Thoracic aorta (tissue), 2 donors: ENCODE data around the gene PLA2G2C. TPM values are rescaled to one million over a fixed set of nuclear protein-coding genes. Genes with fewer than 3 reads are reported as not detected.

Experiments
- ATAC-seq: fragments of 150-250 bp; one replicate; pipeline ENCODE4 v1.8.0; 2017; ENCODE audit warnings: low read depth; ENCODE audit not compliant: insufficient number of reproducible peaks, low FRiP score
- DNase-seq: peaks from one replicate; pipeline ENCODE4 v3.0.0-alpha.2; 2020; ENCODE audit warnings: low spot score
- H3K27ac ChIP-seq, 2 donors: fragments of 200-600 bp; sonication (generic); 1 replicate in 1 of 2; 2 replicates in 1 of 2; pipeline ENCODE4 v1.5.1; 2016; ENCODE audit warnings: mild to moderate bottlenecking in 2 of 2, moderate library complexity in 2 of 2
- H3K27me3 ChIP-seq: fragments of 200-600 bp; sonication (generic); replicated peaks from 2 replicates; pipeline ENCODE4 v1.6.0; 2016; ENCODE audit warnings: mild to moderate bottlenecking; ENCODE audit not compliant: insufficient read depth
- H3K36me3 ChIP-seq: fragments of 200-600 bp; sonication (generic); one replicate; pipeline ENCODE4 v1.5.1; 2016
- H3K4me1 ChIP-seq, 2 donors: fragments of 200-600 bp; sonication (generic); 1 replicate in 1 of 2; 2 replicates in 1 of 2; pipeline versions ENCODE4 v1.5.1 to v1.6.0; 2016; ENCODE audit warnings: low read depth in 2 of 2, mild to moderate bottlenecking in 1 of 2; ENCODE audit not compliant: control insufficient read depth in 1 of 2
- H3K4me3 ChIP-seq: fragments of 200-600 bp; sonication (generic); 2 replicates; pipeline ENCODE4 v1.5.1; 2016; ENCODE audit warnings: mild to moderate bottlenecking
- H3K9me3 ChIP-seq: fragments of 200-600 bp; sonication (generic); 2 replicates; pipeline ENCODE4 v1.5.1; 2016
- CTCF ChIP-seq: fragments of 200-600 bp; sonication (generic); IDR thresholded peaks from one replicate; pipeline ENCODE4 v1.5.1; 2019; ENCODE audit warnings: antibody characterized with exemption
- total RNA-seq, 2 donors: library from RNA; depleted of rRNA; stranded (reverse); fragments of >200 nt; gene quantifications; one replicate each; pipeline versions ENCODE4 v1.1.0 to v1.2.3, GENCODE V29; 2016

PLA2G2C gene
- total RNA-seq, 2 donors from 2014 or later, result not detected

- Histone ChIP-seq H3K4me1 (no peaks in the 10 kb centered on the region), H3K27me3 (no peaks in the 10 kb centered on the region), H3K9me3 (no peaks in the 10 kb centered on the region), H3K36me3 (no peaks in the 10 kb centered on the region), H3K27ac (no peak overlapping the region), H3K4me3 (no peak overlapping the region)
- no peak for DNase-seq
- ATAC-seq, result no peak
- TF ChIP-seq CTCF, result no peak
Measured at GRCh38 chr1:20192871-20193411, 6.6 kb upstream of the PLA2G2C start.

GRCh38 chr1:20192364-20192763 lies 6.0 kb upstream of the PLA2G2C start:
- Histone ChIP-seq H3K27ac (no peak overlapping the region), H3K4me3 (no peak overlapping the region), H3K27me3 (no peaks in the 10 kb centered on the region), H3K4me1 (no peaks in the 10 kb centered on the region), H3K36me3 (no peaks in the 10 kb centered on the region), H3K9me3 (no peaks in the 10 kb centered on the region)
- no peak for ATAC-seq
- no peak for DNase-seq
- no peak for TF ChIP-seq CTCF

GRCh38 chr1:20191266-20191825 lies 5.0 kb upstream of the PLA2G2C start:
- Histone ChIP-seq H3K4me3 (no peak overlapping the region), H3K9me3 (no peaks in the 10 kb centered on the region), H3K27ac (no peak overlapping the region), H3K36me3 (no peaks in the 10 kb centered on the region), H3K4me1 (no peaks in the 10 kb centered on the region), H3K27me3 (no peaks in the 10 kb centered on the region)
- DNase-seq, result no peak
- TF ChIP-seq CTCF, result no peak
- ATAC-seq, result no peak

- Histone ChIP-seq H3K36me3 (no peaks in the 10 kb centered on the region), H3K4me1 (no peaks in the 10 kb centered on the region), H3K9me3 (no peaks in the 10 kb centered on the region), H3K27ac (no peak overlapping the region), H3K4me3 (no peak overlapping the region), H3K27me3 (no peaks in the 10 kb centered on the region)
- ATAC-seq, result no peak
- no peak for DNase-seq
- TF ChIP-seq CTCF, result no peak
Measured at GRCh38 chr1:20190256-20191160, 4.2 kb upstream of the PLA2G2C start.

GRCh38 chr1:20189664-20190063 lies 3.3 kb upstream of the PLA2G2C start:
- Histone ChIP-seq H3K4me3 (no peak overlapping the region), H3K9me3 (no peaks in the 10 kb centered on the region), H3K27ac (no peak overlapping the region), H3K4me1 (no peaks in the 10 kb centered on the region), H3K36me3 (no peaks in the 10 kb centered on the region), H3K27me3 (no peaks in the 10 kb centered on the region)
- DNase-seq, result no peak
- TF ChIP-seq CTCF, result no peak
- no peak for ATAC-seq
